ENCODE measurements around the gene TOM1L2. TPM values are rescaled to one million over a fixed set of nuclear protein-coding genes. Genes with fewer than 3 reads are reported as not detected.
"Not testable (repeated sequence)": the region's sequence is repeated elsewhere in the genome, so short reads cannot be mapped to it uniquely, and the experiment has no call there.

Gene TOM1L2
- total RNA-seq, 1 donor from 2014 or later = 287 TPM

- DNase-seq (no peak), ATAC-seq (no peak)
- intact Hi-C loops (cut with micrococcal nuclease) = no loop called here
These were observed 19.5 kb downstream of the TOM1L2 start for GRCh38 chr17:17952691-17953090.

GRCh38 chr17:17951524-17951923, 20.7 kb downstream of the TOM1L2 start:
- DNase-seq (no peak), ATAC-seq (no peak)
- intact Hi-C loops (cut with micrococcal nuclease) = no loop called here

GRCh38 chr17:17950806-17951205, 21.4 kb downstream of the TOM1L2 start:
- no peak for DNase-seq
- intact Hi-C loops (cut with micrococcal nuclease) = no loop called here
- ATAC-seq = no peak

DNA sequence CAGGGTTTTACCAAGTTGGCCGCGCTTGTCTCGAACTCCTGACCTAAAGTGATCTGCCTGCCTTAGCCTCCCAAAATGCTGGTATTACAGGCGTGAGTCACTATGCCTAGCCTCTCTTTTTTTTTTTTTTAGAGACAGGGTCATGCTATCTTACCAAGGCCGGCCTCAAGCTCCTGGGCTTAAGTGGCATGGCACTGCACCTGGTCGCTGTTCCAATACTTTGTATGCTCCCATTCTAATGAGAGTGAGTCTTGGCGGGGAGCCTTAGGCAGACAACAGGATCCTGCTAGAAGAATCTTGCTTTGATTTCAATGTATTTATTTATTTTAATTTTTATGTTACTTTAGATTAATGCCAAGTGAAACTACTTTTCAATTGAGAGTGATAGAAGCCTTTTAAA, 21.9 kb downstream of the TOM1L2 start:
- DNase-seq (no peak), ATAC-seq (peak; percentile 55)
- intact Hi-C loops (cut with micrococcal nuclease) = no loop called here

DNA sequence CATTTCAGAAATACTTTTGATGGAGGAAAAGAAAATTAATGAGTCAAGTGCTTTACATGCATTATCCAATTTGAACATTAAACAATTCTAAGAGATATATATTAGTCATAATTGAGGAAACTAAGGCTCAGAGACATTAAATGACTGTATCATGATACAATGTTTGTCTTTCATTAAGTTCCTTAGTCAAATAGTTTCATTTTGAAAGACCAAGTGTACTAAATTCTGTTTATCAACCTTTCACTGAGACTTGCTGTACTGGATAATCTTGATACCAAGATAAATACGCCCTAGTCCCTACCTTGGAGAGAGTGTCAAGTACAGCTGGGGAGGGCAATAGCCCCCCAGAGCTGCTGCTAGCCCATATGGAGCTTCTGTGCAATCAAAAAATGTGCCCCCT, 24.2 kb downstream of the TOM1L2 start:
- intact Hi-C loops (cut with micrococcal nuclease) = no loop called here
- DNase-seq (no peak), ATAC-seq (no peak)

DNA sequence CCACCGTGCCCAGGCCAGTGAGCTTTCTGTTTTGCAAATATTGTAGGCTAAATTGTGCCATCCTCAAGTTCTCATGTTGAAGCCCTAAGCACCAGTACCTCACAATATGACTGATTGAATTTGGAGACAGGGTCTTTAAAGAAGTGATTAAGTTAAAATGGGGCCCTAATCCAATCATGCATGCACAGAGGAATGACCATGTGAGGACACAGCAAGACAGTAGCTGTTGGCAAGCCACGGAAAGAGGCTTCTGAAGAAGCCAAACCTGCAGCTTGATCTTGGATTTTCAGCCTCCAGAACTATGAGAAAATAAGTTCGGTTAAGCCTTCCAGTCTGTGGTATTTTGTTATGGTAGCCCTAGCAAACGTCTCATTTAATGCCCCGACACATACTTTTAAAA, 24.9 kb downstream of the TOM1L2 start:
- intact Hi-C loops (cut with micrococcal nuclease) = no loop called here
- DNase-seq = no peak
- ATAC-seq = no peak

GRCh38 chr17:17946093-17946492, 26.1 kb downstream of the TOM1L2 start:
- no peak for ATAC-seq
- intact Hi-C loops (cut with micrococcal nuclease) = no loop called here

GRCh38 chr17:17944743-17945142, 27.5 kb downstream of the TOM1L2 start:
- DNase-seq = no peak
- intact Hi-C loops (cut with micrococcal nuclease) = no loop called here
- no peak for ATAC-seq

More at GRCh38 chr17:17946093-17946492, 26.1 kb downstream of the TOM1L2 start:
- DNase-seq = no peak

DNA sequence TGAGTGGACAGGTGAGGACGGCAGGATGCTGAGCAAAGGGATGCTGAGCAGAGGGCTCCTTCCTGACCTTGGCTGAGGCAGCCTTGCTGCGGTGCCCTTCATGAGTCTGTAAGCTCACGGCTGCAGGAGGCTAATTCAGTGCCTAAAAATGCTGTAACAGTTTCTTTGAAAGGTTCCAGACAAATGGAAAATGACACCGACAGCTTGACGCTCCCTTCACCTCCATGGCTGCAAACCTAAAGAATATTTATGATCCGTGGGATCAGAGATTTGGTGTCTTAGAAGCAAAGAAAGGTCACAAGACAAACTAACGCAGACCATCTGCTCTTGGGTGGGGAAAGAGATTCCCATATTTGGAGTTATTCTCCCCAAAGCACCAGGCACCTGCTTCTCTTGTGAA, 28.0 kb downstream of the TOM1L2 start:
- intact Hi-C loops (cut with micrococcal nuclease) = no loop called here
- ATAC-seq (peak; percentile 20), DNase-seq (no peak)

GRCh38 chr17:17943281-17943984, 28.8 kb downstream of the TOM1L2 start:
- intact Hi-C loops (cut with micrococcal nuclease) = no loop called here
- DNase-seq (no peak), ATAC-seq (peak; percentile 21)

- intact Hi-C loops (cut with micrococcal nuclease) = no loop called here
- DNase-seq = no peak
- peak; percentile 18 for ATAC-seq
These were observed 29.4 kb downstream of the TOM1L2 start for GRCh38 chr17:17942846-17943245.

- DNase-seq (no peak), ATAC-seq (no peak)
- intact Hi-C loops (cut with micrococcal nuclease) = no loop called here
These were observed 31.2 kb downstream of the TOM1L2 start for GRCh38 chr17:17941015-17941414.

DNA sequence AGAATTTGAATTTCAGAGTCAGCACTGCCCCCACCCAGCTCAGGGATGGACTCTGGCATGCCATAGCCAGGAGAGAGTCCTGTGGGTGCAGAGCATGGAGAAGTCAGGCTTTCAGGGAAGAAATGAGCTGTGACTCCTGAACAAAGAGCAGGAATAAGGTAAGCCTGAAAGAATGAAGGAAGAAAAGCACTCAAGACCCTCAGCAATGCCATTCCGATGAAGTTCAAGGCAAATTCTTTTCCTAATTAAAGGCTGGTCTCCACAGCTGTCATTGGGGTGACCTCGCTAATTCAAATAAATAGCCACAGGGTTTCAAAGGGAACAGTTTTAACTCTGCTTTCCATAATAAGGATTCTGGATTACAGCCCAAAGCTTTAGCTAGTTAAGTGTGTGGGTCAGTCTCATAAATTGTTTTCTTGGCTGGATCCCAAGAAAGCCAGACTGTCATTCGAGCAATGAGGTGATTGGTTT, 31.7 kb downstream of the TOM1L2 start:
- DNase-seq (no peak), ATAC-seq (no peak)
- intact Hi-C loops (cut with micrococcal nuclease) = no loop called here

- ATAC-seq; DNase-seq; intact Hi-C loops (cut with micrococcal nuclease): not testable (repeated sequence)
These were observed 32.3 kb downstream of the TOM1L2 start for GRCh38 chr17:17939941-17940340.

GRCh38 chr17:17938388-17939107, 33.7 kb downstream of the TOM1L2 start:
- DNase-seq (no peak), ATAC-seq (peak; percentile 9)
- intact Hi-C loops (cut with micrococcal nuclease) = no loop called here

DNA sequence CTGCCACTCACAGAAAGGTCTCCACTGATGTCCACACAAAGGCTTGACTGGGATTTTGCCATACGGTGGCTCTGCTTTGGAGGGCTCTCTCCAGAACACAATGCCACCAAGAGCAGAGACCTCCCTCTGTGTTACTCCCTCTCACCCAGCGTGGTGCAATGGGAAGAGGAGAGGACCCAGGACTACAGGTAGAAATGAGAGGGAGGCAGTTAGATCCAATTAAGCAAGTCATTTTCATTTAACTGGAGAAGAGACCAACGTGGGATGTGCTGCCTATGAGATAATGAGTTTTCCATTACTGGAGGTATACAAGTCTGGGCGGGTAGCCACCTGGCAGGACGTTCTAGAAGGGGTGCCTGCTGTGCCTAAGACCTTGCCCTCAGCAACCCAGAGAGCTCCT, 34.2 kb downstream of the TOM1L2 start:
- no peak for DNase-seq
- peak; percentile 7 for ATAC-seq
- intact Hi-C loops (cut with micrococcal nuclease) = no loop called here

GRCh38 chr17:17937201-17937853, 34.9 kb downstream of the TOM1L2 start:
- intact Hi-C loops (cut with micrococcal nuclease) = no loop called here
- DNase-seq (no peak), ATAC-seq (no peak)

DNA sequence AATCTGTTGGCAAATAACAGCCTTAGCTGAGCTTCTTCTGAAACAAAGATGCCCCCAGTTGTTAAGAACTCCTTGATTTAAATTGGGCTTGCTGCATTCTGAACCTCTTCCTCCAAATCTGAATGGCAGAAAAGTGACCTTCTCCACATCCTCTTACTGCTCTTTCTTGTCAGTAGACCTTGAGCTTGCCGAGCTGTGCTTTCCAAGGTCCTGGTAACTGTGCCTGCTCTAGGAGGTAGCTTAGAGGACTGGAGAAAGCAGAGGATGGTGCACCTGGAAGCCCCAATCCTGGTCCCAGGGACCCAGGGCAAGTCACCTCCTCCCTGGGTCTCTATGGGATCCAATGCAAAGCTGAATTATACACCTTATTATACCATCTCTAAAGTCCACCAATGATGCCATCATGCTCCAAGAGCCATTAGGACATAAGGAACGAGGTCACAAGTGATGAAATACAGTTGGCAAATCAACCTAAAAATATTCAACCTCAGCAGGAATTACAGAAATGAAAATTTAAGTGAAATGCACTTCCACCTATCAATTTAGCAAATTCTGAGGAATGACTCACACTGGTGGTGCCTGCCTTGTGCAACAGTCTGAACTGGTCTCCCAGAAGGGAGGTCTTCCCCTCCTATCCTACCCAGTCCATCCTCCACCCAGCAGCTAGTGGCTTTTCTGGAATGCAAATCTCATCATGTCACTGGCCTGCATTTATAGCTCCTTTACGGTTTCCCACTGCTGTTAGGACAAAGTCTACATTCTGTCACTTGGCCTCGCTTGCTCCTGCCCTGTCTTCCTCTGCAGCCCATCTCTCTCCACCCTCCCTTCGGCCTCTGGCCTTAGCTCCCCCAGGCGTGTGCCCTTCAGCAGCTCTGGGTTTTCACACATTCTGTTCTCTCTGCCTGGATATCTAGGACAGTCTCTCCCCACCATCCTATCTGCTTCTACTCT, 36.6 kb downstream of the TOM1L2 start:
- intact Hi-C loops (cut with micrococcal nuclease) = no loop called here
- DNase-seq = no peak

DNA sequence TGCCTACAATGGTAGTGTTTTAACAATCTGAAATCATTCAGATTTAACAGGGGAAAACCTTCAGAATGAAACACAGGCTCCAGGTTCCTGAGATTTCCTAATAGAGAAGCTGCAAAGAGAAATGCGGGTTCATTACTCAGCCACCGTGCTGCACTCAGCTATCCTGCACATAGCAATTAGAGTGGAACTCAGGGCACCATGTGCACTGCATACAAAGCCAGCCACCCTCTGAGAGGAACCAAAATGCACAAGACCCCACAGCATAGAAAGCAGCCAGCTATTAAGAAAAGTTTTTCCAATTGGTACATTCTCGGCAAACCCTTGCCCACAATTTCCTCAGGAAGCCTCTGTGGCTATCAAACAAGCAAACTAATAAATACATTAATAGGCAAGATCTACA, 37.4 kb downstream of the TOM1L2 start:
- intact Hi-C loops (cut with micrococcal nuclease) = no loop called here
- DNase-seq = no peak
- peak; percentile 23 for ATAC-seq

More for the DNA sequence above, 36.6 kb downstream of the TOM1L2 start:
- peak; percentile 52 for ATAC-seq

All from left ventricle myocardium superior (tissue), 1 donor.